VCaP (cell line): Measurements from ENCODE around the gene USP37.
A peak's percentile ranks its signal among the peaks of the same experiment; 100 is the strongest.

Experiments
- H3K27ac ChIP-seq: fragments of 450-650 bp; 2 replicates; pipeline ENCODE4 v1.5.1; 2017
- CTCF ChIP-seq: fragments of 450-650 bp; conservative IDR thresholded peaks from 2 replicates; pipeline ENCODE4 v1.5.1; 2017; ENCODE audit warnings: mild to moderate bottlenecking, moderate library complexity

USP37 gene

GRCh38 chr2:218568190-218569037 is at the start of gene USP37, which contains the start of gene CNOT9:
USP37 (minus strand) TSS chr2:218568351; CDS start chr2:218558653, 9,698 bp downstream.
CNOT9 (plus strand) TSS chr2:218568839; CDS start chr2:218568955, 116 bp downstream.
- TF ChIP-seq CTCF = no peak
- peak within 1 kb of the TSS; percentile 86 for H3K27ac ChIP-seq

DNA sequence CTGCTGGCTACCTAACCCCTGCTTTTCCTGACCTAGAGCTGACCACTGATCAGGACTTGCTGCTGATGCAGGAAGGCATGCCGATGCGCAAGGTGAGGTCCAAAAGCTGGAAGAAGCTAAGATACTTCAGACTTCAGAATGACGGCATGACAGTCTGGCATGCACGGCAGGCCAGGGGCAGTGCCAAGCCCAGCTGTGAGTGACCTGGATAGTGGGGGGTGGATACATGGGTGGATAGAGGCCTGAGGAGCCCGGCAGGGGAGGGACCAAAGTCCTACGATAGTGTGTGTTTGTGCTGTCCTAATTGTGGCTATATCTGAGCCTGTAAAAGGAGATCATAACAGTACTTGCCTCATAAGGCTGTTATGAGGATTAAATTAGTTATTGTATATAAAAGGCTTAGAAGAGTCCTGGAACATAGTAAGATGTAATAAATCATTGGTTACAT is 47.7 kb upstream of the USP37 start:
- no peak for TF ChIP-seq CTCF
- H3K27ac ChIP-seq = no peak overlapping the region

- no peak within 1 kb of the TSS for H3K27ac ChIP-seq
- TF ChIP-seq CTCF = no peak
Measured at GRCh38 chr2:218607436-218608115, 39.4 kb upstream of the USP37 start, which contains the start of gene PLCD4. PLCD4 (plus strand) TSS chr2:218607899; CDS start chr2:218615740, 7,841 bp downstream.

DNA sequence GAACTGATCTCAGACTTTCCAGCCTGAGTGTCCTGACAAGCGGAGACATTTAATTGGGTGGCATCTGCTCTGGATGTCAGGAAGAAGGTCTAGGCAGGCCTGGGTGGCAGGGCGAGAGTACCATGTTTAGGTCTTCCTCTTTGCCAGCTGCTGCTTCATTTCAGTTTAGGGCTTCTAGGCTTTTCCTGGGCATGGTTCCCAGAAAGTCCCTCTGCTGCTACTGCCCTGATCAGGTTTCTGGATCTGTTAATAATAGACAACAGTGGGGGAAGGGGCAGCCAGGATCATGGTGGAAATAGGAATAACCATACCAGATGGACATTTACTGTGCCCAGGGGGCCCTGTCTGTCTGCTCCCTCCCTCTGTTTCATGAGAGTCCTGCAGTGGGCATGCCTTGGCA is 37.3 kb upstream of the USP37 start:
- peak overlapping the region; percentile 14; the same call in 1 of the 2 replicates for H3K27ac ChIP-seq
- TF ChIP-seq CTCF = no peak

GRCh38 chr2:218585541-218585940 is 17.4 kb upstream of the USP37 start:
- no peak overlapping the region for H3K27ac ChIP-seq
- TF ChIP-seq CTCF = no peak

- H3K27ac ChIP-seq = no peak overlapping the region
- TF ChIP-seq CTCF = 0 out of 2 replicates have a peak, but pooled peaks have one; percentile 18
Measured at GRCh38 chr2:218583983-218584850, 16.1 kb upstream of the USP37 start.

- TF ChIP-seq CTCF = no peak
- no peak overlapping the region for H3K27ac ChIP-seq
Measured at GRCh38 chr2:218582076-218582475, 13.9 kb upstream of the USP37 start.
